GM23338 (cell line): ENCODE results near the gene PPP4R1. TPM values are rescaled to one million over a fixed set of nuclear protein-coding genes. Genes with fewer than 3 reads are reported as not detected.

Source experiments
- ATAC-seq: fragments of 200-7000 bp; cut with Tn5 transposase; 3 replicates; pipeline ENCODE4 v1.9.1; 2020
- DNase-seq: peaks from one replicate; pipeline ENCODE4 v3.0.0-alpha.2; 2015; ENCODE audit warnings: low spot score
- H2AFZ ChIP-seq: fragments of 200-600 bp; sonication (generic); 2 replicates; pipeline ENCODE4 v1.8.0; 2016; ENCODE audit warnings: antibody characterized with exemption, mild to moderate bottlenecking, moderate library complexity
- H3F3A ChIP-seq: fragments of 200-600 bp; sonication (generic); replicated peaks from 2 replicates; pipeline ENCODE4 v1.8.0; 2017; ENCODE audit warnings: antibody characterized with exemption, mixed run types, low read depth
- H3K27ac ChIP-seq: fragments of 200-600 bp; sonication (generic); 2 replicates; pipeline ENCODE4 v1.6.1; 2016; ENCODE audit warnings: low read depth
- H3K27me3 ChIP-seq: fragments of 200-600 bp; sonication (generic); 2 replicates; pipeline ENCODE4 v1.8.0; 2016; ENCODE audit warnings: mild to moderate bottlenecking, mixed run types, moderate library complexity; ENCODE audit not compliant: insufficient read depth
- H3K36me3 ChIP-seq: fragments of 200-600 bp; sonication (generic); 2 replicates; pipeline ENCODE4 v1.8.0; 2016; ENCODE audit warnings: mild to moderate bottlenecking; ENCODE audit not compliant: insufficient read depth
- H3K4me1 ChIP-seq: fragments of 200-600 bp; sonication (generic); 2 replicates; pipeline ENCODE4 v1.8.0; 2016; ENCODE audit warnings: mild to moderate bottlenecking, moderate library complexity; ENCODE audit not compliant: insufficient read depth
- H3K4me2 ChIP-seq: fragments of 200-600 bp; sonication (generic); 2 replicates; pipeline ENCODE4 v1.7.1; 2017; ENCODE audit warnings: mixed run types
- H3K4me3 ChIP-seq: fragments of 200-600 bp; sonication (generic); 2 replicates; pipeline ENCODE4 v1.6.1; 2016; ENCODE audit warnings: mixed run types
- H3K79me2 ChIP-seq: fragments of 200-600 bp; sonication (generic); replicated peaks from 2 replicates; pipeline ENCODE4 v1.8.0; 2017; ENCODE audit warnings: mild to moderate bottlenecking; ENCODE audit not compliant: insufficient read depth
- H3K9me2 ChIP-seq: fragments of 200-600 bp; sonication (generic); 2 replicates; pipeline ENCODE4 v1.8.0; 2017; ENCODE audit not compliant: insufficient read depth
- H4K20me1 ChIP-seq: fragments of 200-600 bp; sonication (generic); replicated peaks from 2 replicates; pipeline ENCODE4 v1.8.0; 2017; ENCODE audit warnings: mild to moderate bottlenecking; ENCODE audit not compliant: insufficient read depth
- H3K27ac Mint-ChIP-seq: 2 replicates; pipeline ENCODE4 v1.8.0; 2020; ENCODE audit warnings: inconsistent platforms, mild to moderate bottlenecking, moderate library complexity, mixed read lengths
- H3K27me3 Mint-ChIP-seq: 3 replicates; pipeline ENCODE4 v1.8.0; 2022; ENCODE audit warnings: low read depth, mild to moderate bottlenecking, moderate library complexity, mixed read lengths, inconsistent platforms; ENCODE audit not compliant: insufficient read depth, poor library complexity
- H3K36me3 Mint-ChIP-seq: 3 replicates; pipeline ENCODE4 v1.8.0; 2021; ENCODE audit warnings: low read depth, mild to moderate bottlenecking, inconsistent platforms, moderate library complexity, mixed read lengths
- H3K4me1 Mint-ChIP-seq: 3 replicates; pipeline ENCODE4 v1.8.0; 2020; ENCODE audit warnings: mild to moderate bottlenecking, inconsistent platforms, mixed read lengths
- H3K4me3 Mint-ChIP-seq: 3 replicates; pipeline ENCODE4 v1.8.0; 2021; ENCODE audit warnings: moderate library complexity, mild to moderate bottlenecking, inconsistent platforms, mixed read lengths
- H3K9me3 Mint-ChIP-seq: 3 replicates; pipeline ENCODE4 v1.8.0; 2020; ENCODE audit warnings: moderate library complexity, mild to moderate bottlenecking, inconsistent platforms, mixed read lengths
- CREB1 ChIP-seq: fragments of 250-450 bp; sonication (Bioruptor Pico); IDR thresholded peaks from 2 replicates; pipeline ENCODE4 v1.5.0; 2020; ENCODE audit warnings: low read depth, mild to moderate bottlenecking, moderate library complexity
- CTCF ChIP-seq, 2 experiments: fragments of 200-600 bp in 1 of 2; sonication (generic) in 1 of 2; conservative IDR thresholded peaks; 2 replicates each; pipeline versions ENCODE4 v1.5.1 to v1.6.1; 2016 to 2017; ENCODE audit warnings: antibody characterized with exemption in 2 of 2, low read depth in 2 of 2, mild to moderate bottlenecking in 2 of 2, moderate library complexity in 1 of 2
- ETS1 ChIP-seq: IDR thresholded peaks from 2 replicates; pipeline ENCODE4 v1.6.1; 2016; ENCODE audit warnings: antibody characterized with exemption
- EZH2 ChIP-seq: fragments of 200-600 bp; sonication (generic); IDR thresholded peaks from one replicate; pipeline ENCODE4 v1.8.0; 2017; ENCODE audit warnings: antibody characterized with exemption, mild to moderate bottlenecking, low read depth; ENCODE audit not compliant: unreplicated experiment
- EZH2phosphoT487 ChIP-seq: fragments of 200-600 bp; sonication (generic); IDR thresholded peaks from one replicate; pipeline ENCODE4 v1.8.1; 2018; ENCODE audit warnings: antibody characterized with exemption; ENCODE audit not compliant: unreplicated experiment
- JUNB ChIP-seq: IDR thresholded peaks from one replicate; pipeline ENCODE4 v1.6.1; 2016; ENCODE audit warnings: antibody characterized with exemption; ENCODE audit not compliant: unreplicated experiment
- NANOG ChIP-seq: IDR thresholded peaks from 2 replicates; pipeline ENCODE4 v1.6.1; 2016; ENCODE audit warnings: antibody characterized with exemption, borderline replicate concordance
- POLR2AphosphoS5 ChIP-seq: IDR thresholded peaks from 2 replicates; pipeline ENCODE4 v1.6.1; 2016; ENCODE audit warnings: antibody characterized with exemption, low read depth
- REST ChIP-seq: IDR thresholded peaks from one replicate; pipeline ENCODE4 v1.6.1; 2018; ENCODE audit warnings: antibody characterized with exemption; ENCODE audit not compliant: unreplicated experiment
- STAT1 ChIP-seq: IDR thresholded peaks from one replicate; pipeline ENCODE4 v1.6.1; 2016; ENCODE audit warnings: antibody characterized with exemption; ENCODE audit not compliant: unreplicated experiment
- ZNF114 ChIP-seq: fragments of 250-450 bp; sonication (Bioruptor Pico); IDR thresholded peaks from 2 replicates; pipeline ENCODE4 v1.5.0; 2020; ENCODE audit warnings: mild to moderate bottlenecking, moderate library complexity
- ZNF331 ChIP-seq: fragments of 250-450 bp; sonication (Bioruptor Pico); IDR thresholded peaks from 2 replicates; pipeline ENCODE4 v1.5.0; 2020; ENCODE audit warnings: low read depth, mild to moderate bottlenecking, moderate library complexity
- ZNF462 ChIP-seq: fragments of 250-450 bp; sonication (Bioruptor Pico); IDR thresholded peaks from 2 replicates; pipeline ENCODE4 v1.5.0; 2020; ENCODE audit warnings: mild to moderate bottlenecking, moderate library complexity
- polyA plus RNA-seq: library from polyadenylated mRNA; unstranded; fragments of >200 nt; fragmentation: Nextera tagmentation; extraction: Ambion mirVana; gene quantifications from 2 replicates; pipeline ENCODE4 v1.2.1, GENCODE V29; 2016
- total RNA-seq: library from RNA; depleted of rRNA; stranded (reverse); fragments of >200 nt; shearing (Covaris generic); gene quantifications from 2 replicates; pipeline ENCODE4 v1.2.3, GENCODE V29; 2014

Gene PPP4R1
- total and polyA plus RNA-seq, 2 experiments from 2014 or later: 18.1 to 79.4 TPM

- no peak overlapping the region for H3K4me2 ChIP-seq
- TF ChIP-seq ZNF462 (no peak), ZNF331 (CRISPR knock-in tag) (no peak), JUNB (no peak), NANOG (no peak), CREB1 (no peak), STAT1 (no peak), EZH2 (no peak), EZH2phosphoT487 (no peak), REST (no peak), POLR2AphosphoS5 (no peak), ZNF114 (CRISPR knock-in tag) (no peak), ETS1 (no peak), CTCF (conservative IDR thresholded peaks at IDR 0.05; ENCODE audit: low read depth in 2 of 2) (no peak)
These were observed 19.3 kb downstream of the PPP4R1 start for GRCh38 chr18:9594823-9595596.

More at GRCh38 chr18:9594823-9595596, 19.3 kb downstream of the PPP4R1 start:
- Histone ChIP-seq H3K4me3 (no peak overlapping the region), H3K27me3 (no peaks in the 10 kb centered on the region), H2AFZ (no peak overlapping the region), H3K79me2 (peaks cover 61% of the 10 kb centered on the region), H3F3A (no peaks in the 10 kb centered on the region), H3K27ac (no peak overlapping the region), H3K9me2 (no peaks in the 10 kb centered on the region), H4K20me1 (peaks cover 6% of the 10 kb centered on the region; the same call in 1 of the 2 replicates), H3K4me1 (peaks cover 13% of the 10 kb centered on the region; the same call in 1 of the 2 replicates), H3K36me3 (no peaks in the 10 kb centered on the region; the same call in 1 of the 2 replicates)
- no peak for ATAC-seq
- no peak for DNase-seq
- Mint-ChIP-seq H3K27me3 (peaks cover 2% of the 10 kb centered on the region), H3K36me3 (peaks cover 26% of the 10 kb centered on the region), H3K4me1 (0 out of 3 replicates have a peak, but pooled peaks cover 6% of the 10 kb centered on the region), H3K27ac (no peak overlapping the region), H3K9me3 (peaks cover 4% of the 10 kb centered on the region), H3K4me3 (no peak overlapping the region)
